GM12891 (cell line): ENCODE measurements around the gene PMPCA.

Experiments
- POLR2A ChIP-seq: IDR thresholded peaks from 2 replicates; pipeline ENCODE4 v1.6.1; 2011; ENCODE audit warnings: low read depth, low read length, control low read depth
- POLR2AphosphoS5 ChIP-seq: IDR thresholded peaks from 2 replicates; pipeline ENCODE4 v1.6.1; 2011; ENCODE audit warnings: low read depth, low read length, control low read depth
- TAF1 ChIP-seq: IDR thresholded peaks from 2 replicates; pipeline ENCODE4 v1.6.1; 2011; ENCODE audit warnings: low read depth, low read length, control low read depth

DNA sequence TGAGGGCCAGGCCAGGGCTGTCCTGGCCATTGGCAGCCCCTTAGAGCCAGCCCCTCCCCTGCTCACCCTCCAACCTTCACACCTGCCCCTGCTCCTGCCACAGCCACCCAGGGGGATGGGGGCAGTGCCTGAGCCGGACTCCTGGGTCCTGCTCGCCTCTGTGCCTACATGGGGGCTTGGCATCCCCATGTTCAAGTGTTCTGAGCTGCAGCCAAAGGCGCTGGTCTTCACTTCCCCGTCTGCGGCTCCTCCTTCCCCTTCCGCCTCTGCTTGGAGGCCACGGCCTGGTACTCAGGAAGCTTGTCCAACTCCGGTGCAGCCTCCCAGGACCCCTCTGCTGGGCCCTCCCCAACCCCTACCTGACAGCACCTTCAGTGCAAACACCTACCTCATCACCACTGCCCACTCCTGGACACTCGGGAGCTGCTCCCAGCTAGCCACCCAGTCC is 44.7 kb upstream of the PMPCA start:
- TF ChIP-seq POLR2A (no peak), POLR2AphosphoS5 (no peak), TAF1 (no peak)
